HL-60 (cell line): Measurements from ENCODE around the gene LGI1.
"Not testable (repeated sequence)": the region's sequence is repeated elsewhere in the genome, so short reads cannot be mapped to it uniquely, and the experiment has no call there.

Source experiments
- DNase-seq, 2 experiments: peaks; one replicate each; pipeline ENCODE4 v3.0.0-alpha.2; 2010 to 2020; ENCODE audit warnings: low read depth in 1 of 2, low spot score in 1 of 2
- H3K27ac ChIP-seq: fragments of 250-450 bp; sonication (Bioruptor Pico); replicated peaks from 2 replicates; pipeline ENCODE4 v1.5.1; 2020; ENCODE audit warnings: mild to moderate bottlenecking, moderate library complexity
- H3K27me3 ChIP-seq: fragments of 250-450 bp; sonication (Bioruptor Pico); 2 replicates; pipeline ENCODE4 v1.5.1; 2021; ENCODE audit warnings: mild to moderate bottlenecking, moderate library complexity; ENCODE audit not compliant: insufficient read depth, poor library complexity, severe bottlenecking
- H3K4me3 ChIP-seq: replicated peaks from 2 replicates; pipeline ENCODE4 v1.5.1; 2011; ENCODE audit warnings: mild to moderate bottlenecking, control low read depth, low read length; ENCODE audit not compliant: insufficient read depth
- CTCF ChIP-seq: IDR thresholded peaks from one replicate; pipeline ENCODE4 v1.5.1; 2011; ENCODE audit warnings: low read length, control low read depth, inconsistent platforms; ENCODE audit not compliant: insufficient read depth
- GABPA ChIP-seq: IDR thresholded peaks from 2 replicates; pipeline ENCODE4 v1.6.1; 2012; ENCODE audit warnings: low read depth
- POLR2AphosphoS5 ChIP-seq: IDR thresholded peaks from 2 replicates; pipeline ENCODE4 v1.6.1; 2012; ENCODE audit warnings: low read depth
- REST ChIP-seq: IDR thresholded peaks from 2 replicates; pipeline ENCODE4 v1.6.1; 2012; ENCODE audit warnings: low read depth; ENCODE audit not compliant: insufficient replicate concordance
- SPI1 ChIP-seq: IDR thresholded peaks from 2 replicates; pipeline ENCODE4 v1.6.1; 2012; ENCODE audit warnings: low read depth, mild to moderate bottlenecking, borderline replicate concordance

The LGI1 gene

GRCh38 chr10:93821051-93821772, 63.5 kb downstream of the LGI1 start:
- Histone ChIP-seq H3K27me3 (peaks cover 2% of the 10 kb centered on the region), H3K27ac (no peak overlapping the region), H3K4me3 (no peak overlapping the region)
- no peak for TF ChIP-seq CTCF
- no peak for TF ChIP-seq SPI1
- TF ChIP-seq GABPA = no peak
- TF ChIP-seq POLR2AphosphoS5 = no peak
- no peak for TF ChIP-seq REST
- no peak for DNase-seq

GRCh38 chr10:93826355-93826754, 68.6 kb downstream of the LGI1 start:
- TF ChIP-seq CTCF = no peak
- no peak for TF ChIP-seq REST
- TF ChIP-seq SPI1 = no peak
- no peak for TF ChIP-seq GABPA
- Histone ChIP-seq H3K27ac (no peak overlapping the region), H3K4me3 (no peak overlapping the region), H3K27me3 (no peaks in the 10 kb centered on the region)
- DNase-seq = no peak

GRCh38 chr10:93827056-93827804, 69.5 kb downstream of the LGI1 start:
- TF ChIP-seq SPI1 = no peak
- no peak for TF ChIP-seq GABPA
- TF ChIP-seq REST = no peak
- TF ChIP-seq CTCF = no peak
- TF ChIP-seq POLR2AphosphoS5 = no peak
- Histone ChIP-seq H3K27me3 (no peaks in the 10 kb centered on the region), H3K27ac (no peak overlapping the region), H3K4me3 (no peak overlapping the region)
- no peak for DNase-seq

GRCh38 chr10:93831065-93831464, 73.3 kb downstream of the LGI1 start:
- H3K27me3 ChIP-seq, DNase-seq, H3K27ac ChIP-seq, H3K4me3 ChIP-seq: not testable (repeated sequence)
